ENCODE results near the gene MC5R.

The MC5R gene

DNA sequence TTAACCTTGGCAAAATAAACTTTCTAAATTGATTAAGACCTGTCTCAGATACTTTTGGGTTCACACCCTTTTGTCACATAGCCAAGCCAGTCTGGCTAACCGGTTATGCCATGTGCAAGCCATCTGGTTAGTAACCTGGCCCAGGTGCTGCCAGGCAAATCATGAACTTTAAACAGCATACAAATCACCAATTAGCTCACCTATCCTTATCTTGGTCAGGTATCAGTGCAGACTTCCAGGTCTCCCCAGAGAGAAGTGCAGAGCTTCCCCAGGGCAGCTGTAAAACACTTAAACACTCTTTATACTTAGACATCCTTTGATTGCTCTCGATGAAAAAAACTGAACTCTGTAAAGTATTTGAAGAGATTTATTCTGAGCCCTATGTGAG, 14.9 kb upstream of the MC5R start:
- Histone ChIP-seq H3K4me2 (ENCODE audit: low read length) (no peak overlapping the region), H3K4me1 (ENCODE audit: control insufficient read depth, low read depth, low read length) (peaks cover 24% of the 10 kb centered on the region), H3K27me3 (ENCODE audit: insufficient read depth, low read length, poor library complexity) (no peaks in the 10 kb centered on the region), H3K4ac (ENCODE audit: low read depth, low read length) (no peak overlapping the region), H3K27ac (ENCODE audit: low read depth, low read length) (no peak overlapping the region), H2BK120ac (ENCODE audit: low read depth, low read length) (no peak overlapping the region), H3K36me3 (ENCODE audit: control insufficient read depth, insufficient read depth, low read length) (no peaks in the 10 kb centered on the region), H3K79me2 (ENCODE audit: control insufficient read depth, insufficient read depth, low read length) (no peaks in the 10 kb centered on the region), H2AK5ac (ENCODE audit: low read length) (no peak overlapping the region), H3K56ac (ENCODE audit: low read length) (peak overlapping the region; percentile 58), H3K4me3 (ENCODE audit: low read length) (no peak overlapping the region), H4K5ac (ENCODE audit: low read length) (no peak overlapping the region), H3K9ac (ENCODE audit: low read length) (no peak overlapping the region), H3K23ac (ENCODE audit: low read length) (no peak overlapping the region), H2BK5ac (ENCODE audit: low read length) (peak overlapping the region; percentile 63), H3K18ac (ENCODE audit: low read length) (peak overlapping the region; percentile 30), H3K79me1 (ENCODE audit: low read length) (no peaks in the 10 kb centered on the region), H4K8ac (ENCODE audit: low read depth, low read length) (no peak overlapping the region), H2BK15ac (replicated peaks; ENCODE audit: low read depth) (peak overlapping the region; percentile 37)
- peak; percentile 24 for DNase-seq
- no CpG with 5 or more reads among the region's 2 CpGs for WGBS (ENCODE audit: extremely low coverage, insufficient coverage, low lambda C conversion rate)

DNA sequence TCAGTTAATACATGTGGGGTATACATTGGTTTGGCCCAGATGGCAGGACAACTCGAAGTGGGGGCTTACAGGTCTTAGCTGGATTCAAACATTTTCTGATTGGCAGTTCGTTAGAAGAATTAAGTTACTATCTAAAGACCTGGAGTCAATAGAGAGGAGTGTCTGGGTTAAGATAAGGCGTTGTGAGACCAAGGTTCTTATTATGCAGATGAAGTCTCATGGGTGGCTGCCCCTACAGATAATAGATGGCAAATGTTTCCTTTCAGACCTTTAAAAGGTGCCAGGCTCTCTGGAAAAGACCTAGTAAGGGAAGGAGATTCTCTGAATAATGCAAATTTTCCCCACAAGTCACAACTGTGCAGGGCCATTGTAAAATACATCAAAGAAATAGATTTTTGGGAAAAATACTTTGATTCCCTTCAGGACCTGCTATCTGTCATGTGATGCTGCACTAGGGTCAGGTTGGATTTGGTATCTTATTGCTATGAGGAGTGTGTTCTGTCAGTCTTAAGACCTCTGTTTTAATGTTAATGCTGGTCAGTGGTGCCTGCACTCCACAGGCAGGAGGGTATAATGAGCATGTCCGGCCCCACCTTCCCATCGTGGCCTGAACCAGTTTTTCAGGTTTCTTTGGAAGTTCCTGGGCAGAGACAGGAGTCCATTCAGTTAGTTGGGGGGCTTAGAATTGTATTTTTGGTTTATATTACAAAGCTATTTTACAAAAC, 14.3 kb upstream of the MC5R start:
- no peak overlapping the region for H4K8ac ChIP-seq (ENCODE audit: low read depth, low read length)
- H3K36me3 ChIP-seq (ENCODE audit: control insufficient read depth, insufficient read depth, low read length): no peaks in the 10 kb centered on the region
- H3K9ac ChIP-seq (ENCODE audit: low read length): no peak overlapping the region
- no peak overlapping the region for H3K27ac ChIP-seq (ENCODE audit: low read depth, low read length)
- H2BK5ac ChIP-seq (ENCODE audit: low read length): peak overlapping the region; percentile 63
- DNase-seq: peak; percentile 78
- H3K56ac ChIP-seq (ENCODE audit: low read length): peak overlapping the region; percentile 58
- H3K79me1 ChIP-seq (ENCODE audit: low read length): no peaks in the 10 kb centered on the region
- peak overlapping the region; percentile 30 for H3K18ac ChIP-seq (ENCODE audit: low read length)
- no peak overlapping the region for H3K4me3 ChIP-seq (ENCODE audit: low read length)
- H3K23ac ChIP-seq (ENCODE audit: low read length): no peak overlapping the region
- H3K4me2 ChIP-seq (ENCODE audit: low read length): no peak overlapping the region
- no peak overlapping the region for H4K5ac ChIP-seq (ENCODE audit: low read length)
- H3K79me2 ChIP-seq (ENCODE audit: control insufficient read depth, insufficient read depth, low read length): no peaks in the 10 kb centered on the region
- H2AK5ac ChIP-seq (ENCODE audit: low read length): no peak overlapping the region
- no peak overlapping the region for H2BK120ac ChIP-seq (ENCODE audit: low read depth, low read length)
- peaks cover 24% of the 10 kb centered on the region for H3K4me1 ChIP-seq (ENCODE audit: control insufficient read depth, low read depth, low read length)
- no CpG with 5 or more reads among the region's 5 CpGs for WGBS (ENCODE audit: extremely low coverage, insufficient coverage, low lambda C conversion rate)
- H3K4ac ChIP-seq (ENCODE audit: low read depth, low read length): no peak overlapping the region
- H2BK15ac ChIP-seq (replicated peaks; ENCODE audit: low read depth): no peak overlapping the region
- no peaks in the 10 kb centered on the region for H3K27me3 ChIP-seq (ENCODE audit: insufficient read depth, low read length, poor library complexity)

DNA sequence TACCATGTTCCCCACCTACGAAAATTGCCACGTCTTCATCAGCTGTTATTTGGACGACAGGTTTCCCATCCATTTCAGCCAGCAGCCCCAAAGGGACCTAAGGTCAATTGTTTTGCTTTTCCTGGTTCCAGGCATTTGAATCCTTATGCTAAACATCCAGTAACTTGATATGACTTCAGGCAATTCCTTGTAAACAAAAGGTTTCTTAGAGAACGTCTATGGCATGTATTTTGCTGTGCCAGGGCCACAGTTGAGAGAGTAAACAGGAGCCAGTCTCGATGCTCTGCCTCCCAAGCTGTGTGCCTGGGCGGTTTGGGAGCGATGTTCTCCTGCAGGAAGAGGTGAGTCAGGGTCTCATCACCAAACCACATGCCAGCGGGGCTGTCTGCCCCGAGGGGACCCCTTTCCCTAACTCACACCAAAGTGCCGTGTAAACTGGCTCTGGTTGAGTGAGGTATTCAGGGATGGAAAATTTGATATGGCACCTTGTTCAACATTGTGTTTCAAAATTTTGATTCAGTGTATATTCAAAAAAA, 12.9 kb upstream of the MC5R start:
- Histone ChIP-seq H3K56ac (ENCODE audit: low read length) (peak overlapping the region; percentile 3), H4K8ac (ENCODE audit: low read depth, low read length) (no peak overlapping the region), H3K27ac (ENCODE audit: low read depth, low read length) (no peak overlapping the region), H3K4ac (ENCODE audit: low read depth, low read length) (no peak overlapping the region), H3K79me1 (ENCODE audit: low read length) (no peaks in the 10 kb centered on the region), H3K27me3 (ENCODE audit: insufficient read depth, low read length, poor library complexity) (no peaks in the 10 kb centered on the region), H2BK5ac (ENCODE audit: low read length) (no peak overlapping the region), H4K5ac (ENCODE audit: low read length) (no peak overlapping the region), H2AK5ac (ENCODE audit: low read length) (no peak overlapping the region), H3K4me3 (ENCODE audit: low read length) (no peak overlapping the region), H3K18ac (ENCODE audit: low read length) (no peak overlapping the region), H2BK120ac (ENCODE audit: low read depth, low read length) (no peak overlapping the region), H3K9ac (ENCODE audit: low read length) (no peak overlapping the region), H3K23ac (ENCODE audit: low read length) (no peak overlapping the region), H3K4me1 (ENCODE audit: control insufficient read depth, low read depth, low read length) (peaks cover 24% of the 10 kb centered on the region), H3K4me2 (ENCODE audit: low read length) (no peak overlapping the region), H2BK15ac (replicated peaks; ENCODE audit: low read depth) (no peak overlapping the region), H3K79me2 (ENCODE audit: control insufficient read depth, insufficient read depth, low read length) (no peaks in the 10 kb centered on the region), H3K36me3 (ENCODE audit: control insufficient read depth, insufficient read depth, low read length) (no peaks in the 10 kb centered on the region)
- WGBS (ENCODE audit: extremely low coverage, insufficient coverage, low lambda C conversion rate): no CpG with 5 or more reads among the region's 10 CpGs
- DNase-seq: peak; percentile 16

DNA sequence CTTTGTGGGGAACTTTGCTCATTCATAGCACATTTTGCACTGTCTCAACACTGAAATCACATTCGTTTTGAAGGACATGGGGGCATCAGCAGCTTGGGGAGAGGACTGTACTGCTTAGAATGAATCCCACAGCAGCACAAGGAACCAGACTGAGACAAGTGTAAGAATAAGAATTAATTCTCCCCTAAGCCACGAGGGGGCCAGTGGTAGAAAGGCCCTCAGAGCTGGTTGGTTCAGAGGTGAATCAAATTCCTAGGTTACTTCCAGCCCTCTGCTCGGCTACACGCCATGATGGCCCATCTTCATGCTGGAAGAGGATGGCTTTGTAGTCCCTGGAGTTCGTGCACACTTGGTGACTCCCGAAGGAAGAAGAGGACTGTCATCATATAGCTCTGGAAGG, 12.0 kb upstream of the MC5R start:
- Histone ChIP-seq H4K5ac (ENCODE audit: low read length) (no peak overlapping the region), H3K4ac (ENCODE audit: low read depth, low read length) (no peak overlapping the region), H3K79me1 (ENCODE audit: low read length) (no peaks in the 10 kb centered on the region), H3K9ac (ENCODE audit: low read length) (no peak overlapping the region), H3K4me2 (ENCODE audit: low read length) (no peak overlapping the region), H3K4me1 (ENCODE audit: control insufficient read depth, low read depth, low read length) (peaks cover 24% of the 10 kb centered on the region), H3K4me3 (ENCODE audit: low read length) (no peak overlapping the region), H3K27me3 (ENCODE audit: insufficient read depth, low read length, poor library complexity) (no peaks in the 10 kb centered on the region), H2BK5ac (ENCODE audit: low read length) (no peak overlapping the region), H4K8ac (ENCODE audit: low read depth, low read length) (no peak overlapping the region), H2BK120ac (ENCODE audit: low read depth, low read length) (no peak overlapping the region), H3K27ac (ENCODE audit: low read depth, low read length) (no peak overlapping the region), H3K56ac (ENCODE audit: low read length) (no peak overlapping the region), H2BK15ac (replicated peaks; ENCODE audit: low read depth) (no peak overlapping the region), H3K18ac (ENCODE audit: low read length) (no peak overlapping the region), H3K79me2 (ENCODE audit: control insufficient read depth, insufficient read depth, low read length) (no peaks in the 10 kb centered on the region), H3K36me3 (ENCODE audit: control insufficient read depth, insufficient read depth, low read length) (no peaks in the 10 kb centered on the region), H3K23ac (ENCODE audit: low read length) (no peak overlapping the region), H2AK5ac (ENCODE audit: low read length) (no peak overlapping the region)
- no CpG with 5 or more reads among the region's 6 CpGs for WGBS (ENCODE audit: extremely low coverage, insufficient coverage, low lambda C conversion rate)
- DNase-seq: peak; percentile 58

DNA sequence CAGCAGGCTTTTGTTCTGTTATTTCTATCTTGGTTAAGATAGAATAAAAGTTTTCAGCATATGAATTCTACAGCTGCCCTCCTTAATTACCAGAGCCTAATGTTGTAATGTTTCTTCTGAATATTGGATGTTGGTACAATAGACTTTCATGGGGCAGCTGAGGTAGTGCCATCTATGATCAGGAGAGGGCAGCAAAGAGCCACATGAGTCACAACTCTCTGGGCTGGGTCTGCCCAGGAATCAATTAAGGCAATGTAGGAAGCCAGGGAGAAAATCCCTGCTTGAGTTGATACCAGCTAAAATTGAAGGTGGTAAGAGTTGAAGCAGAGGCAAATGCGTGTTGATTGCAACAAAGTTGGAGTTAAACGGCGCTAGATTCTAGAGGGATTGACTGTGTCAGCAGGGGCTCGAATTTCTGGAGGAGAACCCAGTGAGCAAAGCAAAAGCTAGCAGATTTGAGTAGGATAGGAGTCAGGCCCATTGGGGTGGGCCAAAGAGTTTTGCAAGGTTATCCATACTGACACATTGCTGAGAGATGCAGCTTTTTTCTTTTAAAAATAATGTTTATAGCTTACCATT, 10.6 kb upstream of the MC5R start:
- peak; percentile 76 for DNase-seq
- no peak overlapping the region for H2BK15ac ChIP-seq (replicated peaks; ENCODE audit: low read depth)
- H3K23ac ChIP-seq (ENCODE audit: low read length): no peak overlapping the region
- H3K79me2 ChIP-seq (ENCODE audit: control insufficient read depth, insufficient read depth, low read length): no peaks in the 10 kb centered on the region
- no peak overlapping the region for H4K8ac ChIP-seq (ENCODE audit: low read depth, low read length)
- no peaks in the 10 kb centered on the region for H3K79me1 ChIP-seq (ENCODE audit: low read length)
- H2BK120ac ChIP-seq (ENCODE audit: low read depth, low read length): no peak overlapping the region
- H2BK5ac ChIP-seq (ENCODE audit: low read length): no peak overlapping the region
- no CpG with 5 or more reads among the region's 4 CpGs for WGBS (ENCODE audit: extremely low coverage, insufficient coverage, low lambda C conversion rate)
- H3K4me3 ChIP-seq (ENCODE audit: low read length): no peak overlapping the region
- no peaks in the 10 kb centered on the region for H3K27me3 ChIP-seq (ENCODE audit: insufficient read depth, low read length, poor library complexity)
- H2AK5ac ChIP-seq (ENCODE audit: low read length): no peak overlapping the region
- peak overlapping the region; percentile 9 for H3K56ac ChIP-seq (ENCODE audit: low read length)
- peaks cover 24% of the 10 kb centered on the region for H3K4me1 ChIP-seq (ENCODE audit: control insufficient read depth, low read depth, low read length)
- no peak overlapping the region for H3K9ac ChIP-seq (ENCODE audit: low read length)
- H3K36me3 ChIP-seq (ENCODE audit: control insufficient read depth, insufficient read depth, low read length): no peaks in the 10 kb centered on the region
- H3K18ac ChIP-seq (ENCODE audit: low read length): no peak overlapping the region
- no peak overlapping the region for H3K4me2 ChIP-seq (ENCODE audit: low read length)
- H4K5ac ChIP-seq (ENCODE audit: low read length): no peak overlapping the region
- no peak overlapping the region for H3K4ac ChIP-seq (ENCODE audit: low read depth, low read length)
- H3K27ac ChIP-seq (ENCODE audit: low read depth, low read length): no peak overlapping the region
